HT-29 (cell line): ENCODE data around the gene CETN1. TPM values are rescaled to one million over a fixed set of nuclear protein-coding genes. Genes with fewer than 3 reads are reported as not detected.

ENCODE experiments used
- DNase-seq: peaks from one replicate; pipeline ENCODE4 v3.0.0-alpha.2; 2015; ENCODE audit warnings: low spot score
- total RNA-seq: library from RNA; depleted of rRNA; stranded (reverse); fragments of >200 nt; shearing (Covaris generic); gene quantifications from 2 replicates; pipeline ENCODE4 v1.2.3, GENCODE V29; 2014; rRNA removed

The CETN1 gene
- total RNA-seq: not detected in 2 replicates

DNA sequence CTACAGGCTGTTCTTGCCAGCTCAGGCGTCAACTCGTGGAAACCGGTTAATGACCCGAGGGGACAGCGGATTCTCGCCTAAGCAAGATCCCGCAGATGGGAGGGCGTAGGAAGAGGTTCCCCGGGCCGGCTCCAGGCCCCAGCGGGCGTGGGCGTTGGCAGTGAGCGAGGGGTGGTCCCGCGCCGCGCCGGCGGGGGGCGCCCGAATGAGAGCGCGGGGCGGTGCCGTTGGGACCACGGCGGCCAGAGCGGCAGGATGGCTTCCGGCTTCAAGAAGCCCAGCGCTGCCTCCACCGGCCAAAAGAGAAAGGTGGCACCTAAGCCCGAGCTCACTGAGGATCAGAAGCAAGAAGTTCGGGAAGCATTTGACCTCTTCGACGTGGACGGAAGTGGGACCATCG is at the start of gene CETN1:
Gene CETN1, plus strand, starts transcription at position 227 of the 400 bp plus-strand sequence. Its CDS starts 29 bp downstream, at position 256.
- no peak for DNase-seq

DNA sequence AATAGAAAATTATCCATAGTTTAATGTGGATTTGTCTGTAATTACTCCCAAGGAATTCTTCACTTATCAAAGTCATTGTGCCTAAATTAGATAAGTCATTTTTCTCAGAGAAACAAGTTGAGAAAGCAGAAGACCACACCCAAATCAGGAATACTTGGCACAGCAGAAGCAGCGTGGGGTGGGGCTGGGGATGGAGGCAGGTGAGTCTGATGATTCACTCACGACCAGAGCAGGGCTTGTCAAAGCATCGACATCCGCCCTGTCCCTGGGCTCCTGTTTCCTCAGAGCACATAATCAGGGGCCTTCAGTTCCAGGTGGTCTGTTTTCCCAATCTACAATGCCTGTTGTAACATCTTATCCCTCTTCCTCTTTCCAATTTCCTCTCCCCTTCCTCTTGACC is 48.2 kb upstream of the CETN1 start:
- DNase-seq: no peak

DNA sequence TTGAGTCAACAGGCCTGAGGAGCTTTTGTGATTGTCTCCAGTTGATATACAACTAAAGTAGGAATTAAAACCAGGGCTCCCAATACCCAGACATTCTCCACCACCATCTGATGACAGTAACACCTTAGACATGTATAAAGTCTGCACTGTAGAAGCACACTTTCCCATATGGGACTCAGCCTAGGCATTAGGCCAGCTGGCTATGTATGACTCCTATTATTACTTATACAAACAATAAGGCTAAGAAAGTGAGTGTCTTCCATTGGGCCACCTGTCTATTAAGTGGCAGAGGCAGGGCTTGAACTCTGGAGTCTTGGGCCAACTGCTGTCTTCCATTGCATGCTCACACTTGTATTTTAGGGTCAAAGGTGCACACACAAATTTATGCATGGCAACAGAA is 47.5 kb upstream of the CETN1 start:
- no peak for DNase-seq

DNA sequence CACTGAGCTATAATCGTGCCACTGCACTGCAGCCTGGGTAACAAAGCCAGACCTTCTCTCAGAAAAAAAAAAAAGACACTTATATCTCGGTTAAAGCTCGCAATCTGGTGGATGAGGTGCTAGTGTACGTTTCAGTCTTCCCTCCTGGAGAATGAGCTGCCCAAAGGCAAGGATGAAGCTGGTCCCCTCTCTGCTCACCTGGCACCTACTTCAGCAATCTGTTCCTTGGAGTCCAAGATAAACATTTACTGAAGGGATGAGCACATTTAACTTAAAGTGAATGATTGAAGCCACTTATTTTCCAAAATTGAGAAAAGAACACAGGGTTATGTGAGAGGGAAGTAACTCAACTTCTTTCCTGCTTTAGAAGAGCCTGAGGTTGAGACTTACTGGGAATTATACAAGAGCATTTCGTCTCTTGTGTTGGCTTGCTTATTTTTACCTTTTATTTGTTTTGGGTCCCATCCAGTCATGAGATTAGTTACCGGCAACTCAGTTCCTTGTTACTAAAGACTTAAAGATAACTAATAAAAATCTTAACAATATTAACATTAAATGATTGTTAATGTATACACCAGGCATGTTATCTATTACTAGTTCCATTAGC is 46.1 kb upstream of the CETN1 start:
- DNase-seq: no peak

DNA sequence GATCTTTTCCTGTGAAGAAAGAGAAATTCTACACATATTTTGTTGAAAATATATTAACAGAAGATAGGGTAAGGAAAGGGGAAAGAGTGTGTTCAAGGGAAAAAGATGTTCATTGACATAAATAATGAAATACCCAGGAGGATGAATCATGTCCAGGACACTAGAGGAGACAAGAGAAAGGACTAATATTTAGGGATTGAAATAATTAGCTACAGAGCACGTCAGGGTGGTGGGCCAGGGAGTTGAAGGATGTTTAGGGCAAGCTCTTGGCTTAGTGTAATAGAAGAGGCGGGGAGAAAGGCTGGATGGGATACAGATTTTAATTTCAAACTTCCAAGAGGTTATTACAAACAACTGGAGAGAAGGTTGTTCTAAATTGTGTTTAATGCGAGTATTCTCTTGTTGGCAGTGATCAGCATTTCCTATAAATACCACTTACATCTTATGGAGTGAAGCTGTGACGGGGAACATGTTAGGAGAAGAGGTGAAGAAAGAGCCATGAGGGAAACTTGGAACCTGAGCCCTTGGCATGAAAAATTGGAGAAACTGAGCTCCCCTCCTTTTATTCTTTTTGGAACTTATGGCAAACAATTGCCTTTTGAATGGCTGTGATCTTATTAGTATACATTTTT is 36.6 kb upstream of the CETN1 start:
- DNase-seq: no peak

DNA sequence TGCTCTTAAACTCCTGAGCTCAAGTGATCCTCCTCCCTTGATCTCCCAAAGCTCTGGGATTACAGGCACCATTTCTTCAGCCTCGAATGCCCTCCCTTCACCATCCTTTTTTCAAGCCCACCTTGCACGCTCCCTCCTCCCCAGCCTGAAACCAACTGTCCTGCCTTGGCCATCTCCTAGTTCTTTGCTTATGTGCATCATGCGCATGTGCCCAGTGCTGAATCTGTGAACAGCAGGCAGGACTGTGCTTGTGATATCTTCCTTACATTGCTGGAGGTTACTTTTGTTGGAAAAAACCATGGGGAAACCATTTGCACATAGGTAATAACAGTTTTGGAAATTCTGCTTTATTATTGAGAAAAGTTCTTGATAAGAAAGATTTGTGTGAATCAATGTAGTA is 30.2 kb upstream of the CETN1 start:
- no peak for DNase-seq

DNA sequence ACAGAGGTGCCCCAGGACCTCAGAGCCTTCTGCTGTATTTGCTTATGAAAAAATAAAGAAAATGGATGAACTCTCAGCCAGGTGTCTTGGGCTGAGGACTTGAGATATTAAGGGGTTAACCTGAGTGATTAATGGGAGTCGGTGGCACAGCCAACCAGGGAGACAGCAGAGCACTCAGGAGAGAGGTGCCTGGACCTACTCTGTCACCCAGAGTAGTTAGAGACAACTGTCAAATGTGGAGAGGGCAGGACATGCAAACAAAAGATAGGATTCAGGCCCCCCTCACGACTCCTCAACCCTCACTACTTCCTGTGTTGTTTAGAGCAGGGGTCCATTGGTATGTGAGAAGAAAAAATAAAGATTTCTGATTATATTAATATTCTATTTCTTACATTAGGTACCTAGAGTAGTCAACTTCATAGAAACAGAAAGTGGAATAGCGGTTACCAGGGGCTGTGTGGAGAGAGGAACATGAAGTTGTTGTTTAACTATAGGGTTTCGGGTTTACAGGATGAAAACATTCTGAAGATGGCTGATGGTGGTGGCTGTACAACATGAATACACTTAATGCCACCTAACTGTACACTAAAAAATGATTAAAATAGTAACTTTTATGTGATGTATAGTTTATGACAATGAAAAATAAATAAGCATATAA is 28.6 kb upstream of the CETN1 start:
- DNase-seq: no peak

DNA sequence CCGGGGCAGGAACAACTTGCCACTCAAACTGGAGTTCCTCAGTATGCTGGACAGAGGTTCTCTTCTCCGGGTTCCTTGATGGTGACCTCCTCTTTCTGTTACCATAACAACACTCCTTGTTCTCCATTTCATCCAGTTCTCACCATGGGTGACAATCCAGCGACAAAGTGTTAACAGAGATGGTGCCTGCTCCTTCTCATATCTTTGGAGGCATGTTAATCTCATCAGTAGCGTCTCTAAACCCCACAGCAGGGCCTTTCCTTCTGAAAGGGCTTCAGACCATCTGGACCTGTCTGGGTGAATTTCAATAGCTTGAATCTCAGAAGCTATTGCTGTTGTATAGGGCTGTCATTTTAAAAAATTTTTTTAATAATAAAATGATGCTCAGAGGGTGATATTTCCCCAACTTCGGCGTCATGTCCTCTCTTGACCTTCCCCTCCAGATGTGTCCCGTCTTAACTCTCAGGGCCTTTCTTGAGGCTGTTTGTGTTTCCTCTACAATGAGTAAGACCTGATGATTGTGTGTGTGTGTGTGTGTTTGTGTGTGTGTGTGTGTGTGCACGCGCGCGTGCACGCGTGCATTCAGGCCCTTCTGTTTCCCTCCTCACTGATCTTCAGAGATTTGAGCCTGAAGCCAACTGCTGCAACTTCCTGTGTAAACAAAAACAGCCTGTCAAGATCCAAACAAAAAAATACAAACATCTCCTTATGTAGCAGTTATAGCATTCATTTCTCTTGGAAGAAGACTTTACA is 24.3 kb upstream of the CETN1 start:
- DNase-seq: no peak

DNA sequence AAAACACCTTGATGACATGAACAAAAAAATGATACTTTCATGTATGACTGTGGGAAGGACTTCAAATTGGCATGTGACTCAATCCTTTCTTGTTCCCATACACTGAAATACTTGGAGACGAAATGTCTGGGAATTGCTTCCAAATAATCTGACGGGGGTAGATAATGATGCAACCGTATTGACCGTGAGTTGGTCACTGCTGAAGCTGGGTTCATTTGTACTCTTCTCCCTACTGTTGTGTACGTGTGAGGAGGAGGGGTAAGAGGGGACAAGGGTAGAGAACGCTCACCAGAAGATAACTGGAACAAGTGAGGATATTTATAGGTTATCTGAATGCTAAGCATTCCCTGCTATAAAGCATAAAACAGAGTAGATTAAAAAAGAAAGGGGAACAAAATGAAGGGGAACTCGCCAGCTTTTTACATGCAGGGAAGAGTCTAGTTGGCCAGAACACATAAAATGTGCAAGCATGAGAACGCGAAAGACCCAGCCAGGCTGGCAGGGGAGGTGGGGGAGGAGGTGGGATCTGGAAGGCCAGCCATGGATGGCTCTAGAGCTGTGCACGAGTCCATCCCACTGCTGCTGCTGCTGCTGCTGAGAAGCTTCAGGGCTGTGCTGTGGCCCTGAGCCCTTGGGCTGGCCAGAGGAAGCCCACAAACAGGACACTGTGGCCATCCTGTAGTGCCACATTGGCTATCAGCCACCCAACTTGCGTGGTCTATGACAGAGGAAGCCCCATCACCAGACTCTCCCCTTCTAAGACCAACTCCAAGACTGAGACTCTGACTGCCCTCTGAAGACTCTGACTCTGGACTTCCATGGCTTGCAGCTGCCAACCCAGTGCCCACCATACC is 15.2 kb upstream of the CETN1 start:
- no peak for DNase-seq

DNA sequence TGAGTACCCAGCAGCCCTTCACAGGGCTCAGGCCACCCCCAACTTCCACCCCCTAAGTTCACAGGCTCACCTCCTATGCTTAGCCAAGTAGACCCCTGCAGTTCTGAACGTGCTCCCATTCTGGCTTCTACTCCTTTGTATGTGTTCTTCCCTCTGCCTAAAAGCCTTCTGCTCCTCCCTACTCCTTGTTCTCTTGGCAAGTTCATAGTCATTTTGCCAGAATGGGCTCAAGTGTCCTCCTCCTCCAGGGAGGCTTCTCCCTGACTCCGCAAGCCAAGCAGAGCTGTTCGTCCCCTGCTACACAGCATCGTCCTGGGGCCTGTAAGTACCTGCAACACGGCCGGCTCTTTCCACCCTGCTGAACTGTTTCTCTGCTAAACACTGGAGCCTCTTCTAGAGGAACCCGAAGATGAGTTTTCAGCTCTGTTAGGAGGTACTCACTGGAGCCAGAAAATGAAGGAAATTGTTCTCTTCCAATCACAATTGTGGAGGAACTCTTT is 14.6 kb upstream of the CETN1 start:
- no peak for DNase-seq

DNA sequence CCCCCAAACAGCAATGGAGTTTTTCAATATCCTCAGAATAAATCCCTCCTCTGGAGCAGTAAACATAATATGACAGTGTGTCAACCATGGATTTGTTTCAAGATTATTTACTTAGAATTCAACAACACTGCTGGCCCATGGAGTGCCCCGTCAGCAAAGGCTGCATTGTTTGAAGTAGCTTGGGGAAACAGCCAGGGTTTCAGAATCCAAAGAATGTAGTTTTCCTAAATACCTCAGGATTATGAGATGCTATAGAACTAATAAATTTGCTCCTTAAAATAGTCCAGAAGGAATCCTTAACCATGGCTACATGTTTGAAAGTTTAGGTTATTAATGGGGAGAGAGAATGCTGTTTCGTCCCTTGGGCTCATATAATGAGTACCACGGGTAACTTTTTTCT is 13.1 kb upstream of the CETN1 start:
- no peak for DNase-seq

DNA sequence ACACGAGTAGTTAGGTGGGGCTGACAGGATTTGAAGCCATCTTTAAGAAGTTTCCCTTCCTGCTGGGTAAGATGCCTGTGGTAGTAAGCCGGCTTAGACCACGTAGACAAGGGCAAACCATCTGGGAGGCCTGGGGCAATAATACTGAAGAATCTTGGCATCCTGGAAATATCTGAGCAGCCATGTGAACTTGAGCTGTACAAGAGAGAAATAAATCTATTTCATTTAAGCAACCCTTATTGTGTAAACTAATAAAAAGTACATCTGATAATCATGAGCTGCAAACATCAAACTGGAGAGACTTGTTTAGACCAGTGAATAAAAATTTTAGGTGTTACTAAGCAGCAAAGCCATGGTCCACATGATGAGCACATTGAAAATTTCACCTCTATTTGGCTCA is 11.4 kb upstream of the CETN1 start:
- no peak for DNase-seq

DNA sequence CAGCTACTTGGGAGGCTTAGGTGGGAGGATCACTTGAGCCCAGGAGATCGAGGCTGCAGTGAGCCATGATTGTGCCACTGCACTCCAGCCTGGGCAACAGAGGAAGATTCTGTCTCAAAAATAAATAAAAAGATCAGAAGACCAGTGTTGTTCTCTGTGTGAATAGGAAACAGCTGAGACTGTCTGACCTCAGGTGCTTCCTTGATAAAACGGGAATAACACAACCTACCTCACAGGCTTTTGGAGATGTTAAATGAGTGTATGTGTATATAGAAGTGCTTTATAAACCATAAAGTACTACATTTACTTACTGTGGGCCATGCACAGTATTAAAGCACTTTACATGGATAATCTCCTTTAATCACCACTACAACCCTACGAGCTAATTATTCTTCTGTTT is 9.9 kb upstream of the CETN1 start:
- DNase-seq: no peak

DNA sequence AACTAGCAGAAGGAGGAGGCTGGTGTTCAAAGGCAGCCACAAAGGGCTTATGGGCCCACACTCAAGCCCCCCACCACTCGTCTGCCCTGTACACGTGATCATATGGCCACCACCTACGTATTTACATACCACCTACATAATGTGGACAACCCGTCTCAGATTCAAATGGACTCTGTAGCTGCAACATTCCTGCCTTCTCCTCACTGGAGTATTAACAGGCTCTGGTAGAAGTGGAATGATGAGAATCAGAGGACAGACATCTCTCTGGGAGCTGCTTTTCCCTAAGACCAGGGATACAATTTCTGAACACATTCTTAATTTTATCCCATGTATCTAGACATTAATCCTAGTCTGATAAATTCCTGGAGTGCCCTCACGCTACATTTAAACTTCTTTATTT is 9.5 kb upstream of the CETN1 start:
- DNase-seq: no peak

DNA sequence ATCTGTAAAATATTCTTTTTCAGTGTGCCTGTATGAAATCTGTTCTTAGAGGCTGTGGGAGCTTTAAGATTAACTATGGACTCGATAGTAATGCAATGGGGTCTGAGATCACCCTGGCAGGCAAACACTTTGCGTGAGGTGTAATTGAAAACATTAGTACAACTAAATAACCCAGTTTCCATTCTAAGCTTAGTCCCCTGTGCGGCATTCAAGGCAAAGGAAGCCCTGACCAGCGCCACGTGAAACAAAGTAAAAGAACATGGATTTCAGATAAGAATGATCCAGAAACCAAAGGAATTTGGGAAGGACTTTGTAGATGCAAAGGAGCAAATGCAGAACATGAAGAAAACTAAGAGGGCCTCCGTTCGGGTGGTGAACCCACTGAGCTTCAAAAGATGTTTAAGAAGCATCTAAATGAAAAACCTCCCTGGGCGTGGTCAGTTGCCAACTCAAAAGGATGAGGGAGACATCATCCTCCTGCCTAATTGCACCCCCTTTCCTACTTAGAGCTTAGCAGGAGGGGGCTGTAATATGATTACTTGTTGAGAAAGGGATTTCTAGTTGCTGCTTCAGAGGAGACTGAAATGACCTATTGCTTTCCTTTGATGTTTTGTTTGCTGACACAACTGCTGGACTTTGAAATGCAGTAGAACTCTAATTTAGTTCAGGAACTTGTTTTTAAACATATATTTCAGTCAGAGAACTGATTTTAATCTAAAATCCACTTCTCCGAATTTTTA is 7.9 kb upstream of the CETN1 start:
- no peak for DNase-seq

DNA sequence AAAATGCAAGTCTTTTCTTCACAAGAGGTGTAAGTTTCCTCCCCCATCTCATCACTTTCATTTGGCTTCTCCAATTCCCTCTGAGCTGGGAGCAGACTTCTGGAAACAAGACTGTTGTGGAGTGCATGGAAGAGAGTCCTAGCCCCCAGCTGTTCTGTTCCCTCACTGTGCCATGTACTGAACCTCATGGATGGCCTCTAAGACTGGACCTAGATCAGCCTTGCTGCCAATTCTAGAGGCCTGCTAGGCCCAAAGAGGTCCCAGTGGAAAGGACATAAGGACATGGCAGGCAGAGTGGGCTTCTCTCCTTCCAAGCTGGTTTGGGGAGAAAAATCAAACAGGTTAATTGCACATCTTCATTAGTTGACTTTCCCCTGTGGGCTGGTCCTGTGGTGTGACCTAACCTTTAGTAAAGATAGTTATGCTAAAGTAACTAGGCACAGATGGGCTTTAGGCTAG is 7.3 kb upstream of the CETN1 start:
- DNase-seq: no peak

DNA sequence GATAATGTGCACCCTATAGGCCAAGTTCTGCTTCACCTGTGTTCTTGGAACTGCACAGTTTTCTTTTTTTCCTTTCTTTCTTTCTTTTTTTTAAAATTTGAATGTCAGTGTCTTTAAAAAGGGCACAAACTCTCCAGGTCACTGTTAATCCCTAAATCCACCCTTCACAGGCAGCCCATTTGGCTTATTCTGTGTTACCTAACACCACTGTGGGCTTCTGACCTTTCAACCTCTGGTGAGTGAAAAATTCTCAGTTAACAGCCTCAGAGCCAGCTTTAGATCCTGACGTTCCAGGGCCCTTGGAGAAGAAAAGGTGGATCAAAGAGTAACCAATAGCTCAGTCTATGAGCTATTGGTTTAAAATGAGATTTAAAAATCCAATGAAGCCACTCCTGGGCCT is 6.8 kb upstream of the CETN1 start:
- no peak for DNase-seq

DNA sequence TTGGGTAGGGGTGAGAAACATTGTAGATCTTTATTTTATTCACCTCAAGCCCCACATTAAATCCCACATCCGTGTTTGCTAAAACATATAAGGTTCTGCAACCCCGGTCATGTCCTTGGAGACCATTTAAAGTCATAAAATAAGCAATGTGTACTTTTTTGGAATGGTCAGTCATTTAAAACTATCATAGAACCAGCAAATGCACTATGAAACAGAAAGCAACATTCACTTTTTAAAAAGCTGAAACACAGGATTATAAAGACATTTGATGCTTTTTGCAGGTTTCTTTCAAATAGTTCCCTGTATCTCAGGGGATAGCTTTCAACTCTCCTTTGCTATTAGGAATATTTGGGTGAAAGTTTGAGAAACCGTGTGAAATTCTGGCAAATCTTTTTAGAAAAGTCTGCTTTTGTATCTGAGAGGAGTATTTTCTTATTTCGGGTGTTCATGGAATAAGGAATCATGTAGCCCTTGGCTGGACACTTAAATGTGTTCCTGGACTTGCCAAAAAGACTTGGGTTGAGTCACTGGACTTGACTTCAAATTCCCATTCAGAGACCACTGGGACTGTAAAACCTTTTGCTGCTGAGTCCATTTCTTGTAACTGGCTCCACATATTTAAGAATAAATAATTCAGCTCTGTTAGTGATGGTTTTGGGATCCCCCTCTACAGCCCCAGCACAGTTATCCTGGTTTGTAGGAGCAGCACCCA is 5.9 kb upstream of the CETN1 start:
- no peak for DNase-seq

DNA sequence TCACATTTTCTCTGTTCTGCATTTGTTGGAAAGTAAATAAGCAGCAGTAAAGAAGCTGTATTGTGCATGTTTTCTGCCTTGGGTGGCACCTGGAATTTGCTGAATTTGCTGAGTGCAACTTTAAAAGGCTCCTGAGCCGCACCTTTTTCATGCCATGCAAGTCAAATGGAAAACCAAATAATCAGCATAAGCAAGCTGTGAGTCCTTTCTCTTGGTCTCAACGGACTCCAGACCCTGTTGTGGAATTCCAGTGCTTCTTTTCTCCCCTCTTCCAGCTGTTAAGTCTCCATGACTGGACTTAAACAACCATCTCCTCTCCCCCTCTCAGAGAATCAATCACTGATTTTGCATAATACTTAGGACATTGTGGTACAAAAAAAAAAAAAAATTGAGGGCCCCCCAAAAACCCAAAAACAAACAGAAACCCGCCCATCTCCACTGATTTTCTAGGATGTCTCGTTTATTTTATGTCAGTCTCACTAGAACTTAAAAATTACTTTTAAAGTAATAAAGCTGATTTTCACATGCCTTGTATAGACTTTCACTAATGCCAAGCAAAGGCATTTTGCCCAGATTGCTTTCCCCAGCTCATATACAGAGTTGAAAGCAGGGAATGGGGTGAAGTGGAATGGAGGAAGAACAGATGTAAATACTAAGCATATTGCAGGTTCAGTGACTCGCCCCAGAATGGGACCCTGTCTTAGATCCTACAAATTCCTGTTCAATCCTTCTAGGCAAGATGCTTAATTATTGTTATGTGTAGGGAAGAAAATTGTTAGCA is 5.1 kb upstream of the CETN1 start:
- no peak for DNase-seq
